ENCODE results near the gene ATF7IP2. TPM values are rescaled to one million over a fixed set of nuclear protein-coding genes. Genes with fewer than 3 reads are reported as not detected.
A peak's percentile ranks its signal among the peaks of the same experiment; 100 is the strongest.

ATF7IP2 gene
- total and polyA plus RNA-seq, 7 donors = 3.7 to 22.0 (median 13.3) TPM

- Histone ChIP-seq H3K4me3 (no peak overlapping the region), H3K27me3 (no peaks in the 10 kb centered on the region), H3K4me1 (peaks cover 0 to 4% (median 3%) of the 10 kb centered on the region in 4 donors), H3K9me3 (no peaks in the 10 kb centered on the region), H3K36me3 (no peaks in the 10 kb centered on the region), H3K27ac (no peak overlapping the region)
- DNase-seq = peak; percentile 76
- intact Hi-C loops (cut with DNase I) = loop anchor here (1.0 to 10.0 kb wide), 7 partner anchors 122 to 1375 kb away; partner anchors contain the start of gene ATF7IP2
- WGBS, 2 donors = 24 to 29% methylated on average over 6 of the region's 6 CpGs
- no peak for TF ChIP-seq EP300 (IDR thresholded peaks at IDR 0.05)
- peak; percentile 43 to 78 (median 74) for TF ChIP-seq CTCF (IDR thresholded peaks at IDR 0.05)
These were observed 123.7 kb downstream of the ATF7IP2 start for GRCh38 chr16:10509534-10510025.

GRCh38 chr16:10510279-10510678 is 124.4 kb downstream of the ATF7IP2 start:
- no peak for TF ChIP-seq EP300 (IDR thresholded peaks at IDR 0.05)
- no peak for TF ChIP-seq CTCF (IDR thresholded peaks at IDR 0.05)
- no peak for TF ChIP-seq POLR2AphosphoS5 (IDR thresholded peaks at IDR 0.05)
- TF ChIP-seq POLR2A (IDR thresholded peaks at IDR 0.05) = no peak

GRCh38 chr16:10511829-10512228 is 126.0 kb downstream of the ATF7IP2 start:
- intact Hi-C loops (cut with DNase I) = loop anchor here (5.0 kb wide), 2 partner anchors 225 to 410 kb away; no protein-coding TSS in a partner anchor
- Histone ChIP-seq H3K27ac (no peak overlapping the region), H3K27me3 (no peaks in the 10 kb centered on the region), H3K4me1 (peaks cover 0 to 14% (median 11%) of the 10 kb centered on the region in 4 donors), H3K9me3 (no peaks in the 10 kb centered on the region), H3K36me3 (no peaks in the 10 kb centered on the region), H3K4me3 (no peak overlapping the region)
- DNase-seq = no peak
- TF ChIP-seq POLR2AphosphoS5 (IDR thresholded peaks at IDR 0.05) (no peak), CTCF (IDR thresholded peaks at IDR 0.05) (no peak), EP300 (IDR thresholded peaks at IDR 0.05) (no peak), POLR2A (IDR thresholded peaks at IDR 0.05) (no peak)
- 84 to 88% methylated on average over 1 of the region's 1 CpG for WGBS, 2 donors

More at GRCh38 chr16:10510279-10510678, 124.4 kb downstream of the ATF7IP2 start:
- H3K9me3 ChIP-seq = no peaks in the 10 kb centered on the region
- no peaks in the 10 kb centered on the region for H3K36me3 ChIP-seq
- no peak for DNase-seq
- WGBS, 2 donors = 68 to 72% methylated on average over 2 of the region's 2 CpGs
- H3K4me3 ChIP-seq = no peak overlapping the region
- peaks cover 0 to 11% (median 10%) of the 10 kb centered on the region in 4 donors for H3K4me1 ChIP-seq
- H3K27ac ChIP-seq = no peak overlapping the region
- H3K27me3 ChIP-seq = no peaks in the 10 kb centered on the region
- intact Hi-C loops (cut with DNase I) = loop anchor here (5.0 kb wide), 2 partner anchors 227 to 412 kb away; no protein-coding TSS in a partner anchor

- H3K4me1 ChIP-seq = peaks cover 0 to 14% (median 11%) of the 10 kb centered on the region in 4 donors
- H3K36me3 ChIP-seq = no peaks in the 10 kb centered on the region
- intact Hi-C loops (cut with DNase I) = loop anchor here (5.0 kb wide), 2 partner anchors 223 to 408 kb away; no protein-coding TSS in a partner anchor
- peak; percentile 75 for DNase-seq
- no peaks in the 10 kb centered on the region for H3K9me3 ChIP-seq
- H3K27me3 ChIP-seq = no peaks in the 10 kb centered on the region
- TF ChIP-seq CTCF (IDR thresholded peaks at IDR 0.05) (peak in 3 of 4 experiments; percentile 38 to 54 (median 47)), EP300 (IDR thresholded peaks at IDR 0.05) (no peak), POLR2A (IDR thresholded peaks at IDR 0.05) (no peak), POLR2AphosphoS5 (IDR thresholded peaks at IDR 0.05) (peak; percentile 32 to 69 (median 48))
- H3K4me3 ChIP-seq = no peak overlapping the region
- peak overlapping the region in 2 of 4 donors; percentile 8 to 42 for H3K27ac ChIP-seq
- WGBS, 2 donors = 41 to 47% methylated on average over 6 of the region's 6 CpGs
These were observed 128.7 kb downstream of the ATF7IP2 start for GRCh38 chr16:10514369-10515055.

Data from sigmoid colon (tissue), 7 donors.